ENCODE results near the gene UBQLN3. TPM values are rescaled to one million over a fixed set of nuclear protein-coding genes. Genes with fewer than 3 reads are reported as not detected.

The UBQLN3 gene
- total RNA-seq, 2 experiments from 2014 or later = not detected

- Histone ChIP-seq H2AFZ (ENCODE audit: low read length) (no peak overlapping the region), H3K9me2 (ENCODE audit: insufficient read depth, low read length) (no peaks in the 10 kb centered on the region), H3K4me3 (ENCODE audit: low read depth, low read length, poor library complexity, severe bottlenecking) (no peak overlapping the region), H3K79me2 (ENCODE audit: insufficient read depth, low read depth, low read length) (no peaks in the 10 kb centered on the region), H3K4me2 (ENCODE audit: low read length) (no peak overlapping the region), H3K4me1 (ENCODE audit: insufficient read depth, low read length, poor library complexity, severe bottlenecking) (no peaks in the 10 kb centered on the region), H4K20me1 (ENCODE audit: insufficient read depth, low read length) (no peaks in the 10 kb centered on the region), H3K36me3 (ENCODE audit: insufficient read depth, low read length) (no peaks in the 10 kb centered on the region), H3K9me3 (ENCODE audit: low read length) (no peaks in the 10 kb centered on the region), H3K27ac (ENCODE audit: low read depth, low read length, poor library complexity, severe bottlenecking) (no peak overlapping the region)
- intact Hi-C loops (cut with micrococcal nuclease; ENCODE audit: unreplicated experiment) = no loop called here
- no TSS peak for BruUV-seq (replicated peaks)
- POLR2A ChIA-PET = interaction anchor here (0.6 kb wide), 1 partner anchor 870 kb away, joined by 5 read pairs; no protein-coding TSS in a partner anchor
- TF ChIP-seq CTCF (conservative IDR thresholded peaks at IDR 0.05; ENCODE audit: low read length) (no peak), EZH2phosphoT487 (IDR thresholded peaks at IDR 0.05; ENCODE audit: borderline replicate concordance, low read depth, low read length) (no peak)
- CTCF ChIA-PET (ENCODE audit: unreplicated experiment) = no interaction called here
- DNase-seq (ENCODE audit: low spot score) = no peak
These were observed 5.3 kb downstream of the UBQLN3 start for GRCh38 chr11:5504403-5504921.

GRCh38 chr11:5500393-5500801, 9.4 kb downstream of the UBQLN3 start:
- TF ChIP-seq EZH2phosphoT487 (IDR thresholded peaks at IDR 0.05; ENCODE audit: borderline replicate concordance, low read depth, low read length) = no peak
- TF ChIP-seq CTCF (conservative IDR thresholded peaks at IDR 0.05; ENCODE audit: low read length) = no peak
- ChIA-PET POLR2A (no interaction called here), CTCF (ENCODE audit: unreplicated experiment) (no interaction called here)
- intact Hi-C loops (cut with micrococcal nuclease; ENCODE audit: unreplicated experiment) = no loop called here
- H3K4me1 ChIP-seq (ENCODE audit: insufficient read depth, low read length, poor library complexity, severe bottlenecking) = no peaks in the 10 kb centered on the region
- no peak overlapping the region for H2AFZ ChIP-seq (ENCODE audit: low read length)
- H3K27ac ChIP-seq (ENCODE audit: low read depth, low read length, poor library complexity, severe bottlenecking) = no peak overlapping the region
- no TSS peak for BruUV-seq (replicated peaks)
- no peaks in the 10 kb centered on the region for H3K36me3 ChIP-seq (ENCODE audit: insufficient read depth, low read length)
- H3K9me3 ChIP-seq (ENCODE audit: low read length) = no peaks in the 10 kb centered on the region
- no peak for DNase-seq (ENCODE audit: low spot score)
- no peaks in the 10 kb centered on the region for H3K9me2 ChIP-seq (ENCODE audit: insufficient read depth, low read length)
- H4K20me1 ChIP-seq (ENCODE audit: insufficient read depth, low read length) = no peaks in the 10 kb centered on the region
- H3K4me3 ChIP-seq (ENCODE audit: low read depth, low read length, poor library complexity, severe bottlenecking) = no peak overlapping the region
- no peak overlapping the region for H3K4me2 ChIP-seq (ENCODE audit: low read length)
- H3K79me2 ChIP-seq (ENCODE audit: insufficient read depth, low read depth, low read length) = no peaks in the 10 kb centered on the region

- no peak for TF ChIP-seq EZH2phosphoT487 (IDR thresholded peaks at IDR 0.05; ENCODE audit: borderline replicate concordance, low read depth, low read length)
- TF ChIP-seq CTCF (conservative IDR thresholded peaks at IDR 0.05; ENCODE audit: low read length) = no peak
- no peak overlapping the region for H3K4me2 ChIP-seq (ENCODE audit: low read length)
- H2AFZ ChIP-seq (ENCODE audit: low read length) = no peak overlapping the region
- H4K20me1 ChIP-seq (ENCODE audit: insufficient read depth, low read length) = no peaks in the 10 kb centered on the region
- H3K4me1 ChIP-seq (ENCODE audit: insufficient read depth, low read length, poor library complexity, severe bottlenecking) = no peaks in the 10 kb centered on the region
- POLR2A ChIA-PET = no interaction called here
- intact Hi-C loops (cut with micrococcal nuclease; ENCODE audit: unreplicated experiment) = no loop called here
- H3K36me3 ChIP-seq (ENCODE audit: insufficient read depth, low read length) = no peaks in the 10 kb centered on the region
- no peaks in the 10 kb centered on the region for H3K9me3 ChIP-seq (ENCODE audit: low read length)
- H3K9me2 ChIP-seq (ENCODE audit: insufficient read depth, low read length) = no peaks in the 10 kb centered on the region
- H3K27ac ChIP-seq (ENCODE audit: low read depth, low read length, poor library complexity, severe bottlenecking) = no peak overlapping the region
- no peak for DNase-seq (ENCODE audit: low spot score)
- BruUV-seq (replicated peaks) = no TSS peak
- CTCF ChIA-PET (ENCODE audit: unreplicated experiment) = no interaction called here
- no peak overlapping the region for H3K4me3 ChIP-seq (ENCODE audit: low read depth, low read length, poor library complexity, severe bottlenecking)
- H3K79me2 ChIP-seq (ENCODE audit: insufficient read depth, low read depth, low read length) = no peaks in the 10 kb centered on the region
These were observed 10.1 kb downstream of the UBQLN3 start for GRCh38 chr11:5499671-5500070.
